Nephron progenitor cell (in vitro differentiated cells): ENCODE results near the gene CYB5R3.
"Not testable (repeated sequence)": the region's sequence is repeated elsewhere in the genome, so short reads cannot be mapped to it uniquely, and the experiment has no call there.

Source experiments
- DNase-seq: peaks from one replicate; pipeline ENCODE4 v3.0.0; 2021
- H3K27ac Mint-ChIP-seq: 2 replicates; pipeline ENCODE4 v1.8.0; 2021; ENCODE audit warnings: mild to moderate bottlenecking, moderate library complexity, mixed read lengths
- H3K27me3 Mint-ChIP-seq: 2 replicates; pipeline ENCODE4 v1.8.0; 2021; ENCODE audit warnings: mild to moderate bottlenecking, low read depth, mixed read lengths; ENCODE audit not compliant: poor library complexity
- H3K36me3 Mint-ChIP-seq: 2 replicates; pipeline ENCODE4 v1.8.0; 2021; ENCODE audit warnings: low read depth, mixed read lengths
- H3K4me1 Mint-ChIP-seq: 2 replicates; pipeline ENCODE4 v1.8.0; 2021; ENCODE audit warnings: mixed read lengths
- H3K4me3 Mint-ChIP-seq: 2 replicates; pipeline ENCODE4 v1.8.0; 2021; ENCODE audit warnings: mild to moderate bottlenecking, moderate library complexity, mixed read lengths
- H3K9me3 Mint-ChIP-seq: 2 replicates; pipeline ENCODE4 v1.8.0; 2021; ENCODE audit warnings: mild to moderate bottlenecking, moderate library complexity, mixed read lengths
- TF ChIP-seq, protein P1 (sequence below): fragments of 200-600 bp; sonication (generic); IDR thresholded peaks from 2 replicates; pipeline ENCODE4 v1.5.0; 2021; ENCODE audit warnings: antibody characterized with exemption

CYB5R3 gene

DNA sequence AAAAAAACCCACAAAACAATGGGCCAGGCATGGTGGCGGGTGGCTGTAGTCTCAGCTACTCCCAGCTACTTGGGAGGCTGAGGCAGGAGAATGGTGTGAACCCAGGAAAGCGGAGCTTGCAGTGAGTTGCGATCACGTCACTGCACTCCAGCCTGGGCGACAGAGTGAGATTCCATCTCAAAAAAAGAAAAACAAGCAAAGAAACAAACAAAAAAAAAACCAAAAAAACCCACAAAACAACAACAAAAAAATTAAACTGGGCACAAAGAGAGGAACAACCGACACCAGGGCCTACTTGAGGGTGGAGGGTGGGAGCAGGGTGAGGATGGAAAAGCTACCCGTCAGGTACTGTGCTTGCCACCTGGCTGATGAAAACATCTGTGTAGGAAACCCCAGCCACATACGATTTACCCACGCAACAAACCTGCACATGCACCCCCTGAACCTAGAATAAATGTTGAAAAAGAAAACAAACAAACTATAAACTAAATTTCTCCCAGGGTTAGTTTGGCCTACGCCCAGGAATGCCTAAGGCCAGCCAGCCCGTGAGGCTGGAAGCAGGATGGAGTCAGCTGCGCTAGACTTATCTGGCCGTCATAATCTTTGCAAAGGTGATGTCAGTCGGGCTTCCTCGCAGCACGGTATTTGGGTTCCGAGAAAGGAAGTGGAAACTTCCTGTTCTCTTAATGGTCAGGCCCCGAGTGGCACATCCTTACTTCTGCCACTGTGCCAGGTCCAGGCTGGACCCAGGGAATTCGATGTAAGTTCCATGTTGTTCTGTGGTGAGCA lies 21.9 kb upstream of the CYB5R3 start:
- H3K4me1 Mint-ChIP-seq: peaks cover 14% of the 10 kb centered on the region
- TF ChIP-seq, protein P1, sequence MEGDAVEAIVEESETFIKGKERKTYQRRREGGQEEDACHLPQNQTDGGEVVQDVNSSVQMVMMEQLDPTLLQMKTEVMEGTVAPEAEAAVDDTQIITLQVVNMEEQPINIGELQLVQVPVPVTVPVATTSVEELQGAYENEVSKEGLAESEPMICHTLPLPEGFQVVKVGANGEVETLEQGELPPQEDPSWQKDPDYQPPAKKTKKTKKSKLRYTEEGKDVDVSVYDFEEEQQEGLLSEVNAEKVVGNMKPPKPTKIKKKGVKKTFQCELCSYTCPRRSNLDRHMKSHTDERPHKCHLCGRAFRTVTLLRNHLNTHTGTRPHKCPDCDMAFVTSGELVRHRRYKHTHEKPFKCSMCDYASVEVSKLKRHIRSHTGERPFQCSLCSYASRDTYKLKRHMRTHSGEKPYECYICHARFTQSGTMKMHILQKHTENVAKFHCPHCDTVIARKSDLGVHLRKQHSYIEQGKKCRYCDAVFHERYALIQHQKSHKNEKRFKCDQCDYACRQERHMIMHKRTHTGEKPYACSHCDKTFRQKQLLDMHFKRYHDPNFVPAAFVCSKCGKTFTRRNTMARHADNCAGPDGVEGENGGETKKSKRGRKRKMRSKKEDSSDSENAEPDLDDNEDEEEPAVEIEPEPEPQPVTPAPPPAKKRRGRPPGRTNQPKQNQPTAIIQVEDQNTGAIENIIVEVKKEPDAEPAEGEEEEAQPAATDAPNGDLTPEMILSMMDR: no peak
- H3K4me3 Mint-ChIP-seq: no peak overlapping the region
- no peak overlapping the region for H3K27ac Mint-ChIP-seq
- peaks cover 15% of the 10 kb centered on the region for H3K27me3 Mint-ChIP-seq
- no peaks in the 10 kb centered on the region for H3K36me3 Mint-ChIP-seq
- DNase-seq: no peak
- peaks cover 4% of the 10 kb centered on the region for H3K9me3 Mint-ChIP-seq

- peaks cover 9% of the 10 kb centered on the region for H3K4me1 Mint-ChIP-seq
- H3K27me3 Mint-ChIP-seq: peaks cover 23% of the 10 kb centered on the region
- no peak overlapping the region for H3K4me3 Mint-ChIP-seq
- no peaks in the 10 kb centered on the region for H3K36me3 Mint-ChIP-seq
- peaks cover 4% of the 10 kb centered on the region for H3K9me3 Mint-ChIP-seq
- H3K27ac Mint-ChIP-seq: no peak overlapping the region
- DNase-seq: no peak
- TF ChIP-seq, protein P1: no peak
Measured at GRCh38 chr22:42670046-42670445, 20.9 kb upstream of the CYB5R3 start.

DNA sequence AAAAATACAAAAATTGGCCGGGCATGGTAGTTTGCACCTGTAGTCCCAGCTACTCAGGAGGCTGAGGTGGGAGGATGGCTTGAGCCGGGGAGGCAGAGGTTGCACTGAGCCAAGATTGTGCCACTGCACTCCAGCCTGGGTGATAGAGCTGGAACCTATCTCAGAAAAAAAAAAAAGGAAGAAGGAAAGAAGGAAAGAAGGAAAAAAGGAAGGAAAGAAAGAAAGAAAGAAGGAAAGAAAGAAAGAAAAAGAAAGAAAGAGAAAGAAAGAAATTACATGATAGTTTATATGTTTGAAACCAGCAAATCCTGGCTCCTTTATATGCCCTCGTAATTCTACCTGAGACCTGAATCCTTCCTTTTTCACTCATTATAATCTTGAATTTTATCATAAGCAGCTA lies 17.2 kb upstream of the CYB5R3 start:
- H3K36me3 Mint-ChIP-seq, H3K4me1 Mint-ChIP-seq, DNase-seq, H3K27ac Mint-ChIP-seq, H3K4me3 Mint-ChIP-seq, H3K9me3 Mint-ChIP-seq: not testable (repeated sequence)
- peaks cover 46% of the 10 kb centered on the region for H3K27me3 Mint-ChIP-seq

GRCh38 chr22:42664976-42665831 lies 16.0 kb upstream of the CYB5R3 start:
- no peak for DNase-seq
- Mint-ChIP-seq H3K27ac (no peak overlapping the region), H3K4me1 (peaks cover 1% of the 10 kb centered on the region), H3K9me3 (peaks cover 2% of the 10 kb centered on the region), H3K36me3 (no peaks in the 10 kb centered on the region), H3K4me3 (no peak overlapping the region), H3K27me3 (peaks cover 46% of the 10 kb centered on the region)
- TF ChIP-seq, protein P1: no peak

DNA sequence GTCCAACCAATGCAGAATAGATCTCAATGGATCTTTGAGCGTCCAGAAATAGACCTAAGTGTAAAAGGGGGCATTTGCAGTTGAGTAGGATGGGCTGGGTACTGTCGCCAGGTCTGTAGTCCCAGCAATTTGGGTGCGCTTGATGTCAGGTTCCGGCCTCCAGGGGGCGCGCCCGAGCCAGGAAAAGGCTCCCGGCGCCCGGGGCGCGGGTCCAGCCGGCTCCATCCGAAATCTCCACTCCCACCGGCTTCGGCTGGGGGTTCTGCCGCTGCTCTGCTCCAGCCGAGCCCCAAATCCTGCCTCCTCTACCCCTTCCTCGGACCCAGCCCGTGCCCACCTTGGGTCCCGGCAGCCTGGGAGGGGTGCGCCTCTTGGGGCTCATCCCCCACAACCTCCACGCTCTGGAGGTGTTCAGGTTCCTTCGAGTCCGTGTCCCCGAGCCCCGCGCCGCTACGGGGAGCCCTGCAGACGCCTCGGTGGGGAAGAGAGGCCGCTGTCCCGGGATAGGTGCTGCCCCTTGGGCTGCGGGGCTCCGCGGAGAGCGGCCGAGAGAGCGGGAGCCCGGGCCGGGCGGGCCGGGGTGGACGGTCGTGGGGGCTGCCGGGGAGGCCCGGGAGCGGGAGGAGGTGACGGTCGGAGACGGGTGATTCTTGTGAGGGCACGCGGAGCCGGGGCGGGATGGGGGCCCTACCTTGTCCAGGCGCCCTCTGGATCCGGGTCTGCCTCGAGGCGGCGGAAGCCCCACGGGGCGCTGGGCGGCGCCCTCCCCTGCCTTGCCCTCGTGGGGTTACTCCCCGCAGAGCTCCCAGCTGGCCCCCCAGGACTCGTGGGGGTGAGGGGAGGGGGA lies 13.0 kb upstream of the CYB5R3 start:
- TF ChIP-seq, protein P1: peak; percentile 77
- H3K4me1 Mint-ChIP-seq: peaks cover 7% of the 10 kb centered on the region
- peaks cover 51% of the 10 kb centered on the region for H3K27me3 Mint-ChIP-seq
- H3K27ac Mint-ChIP-seq: no peak overlapping the region
- H3K9me3 Mint-ChIP-seq: no peaks in the 10 kb centered on the region
- DNase-seq: peak; percentile 95
- peak overlapping the region; percentile 48 for H3K4me3 Mint-ChIP-seq
- no peaks in the 10 kb centered on the region for H3K36me3 Mint-ChIP-seq

GRCh38 chr22:42656578-42656977 lies 7.4 kb upstream of the CYB5R3 start:
- no peak overlapping the region for H3K4me3 Mint-ChIP-seq
- TF ChIP-seq, protein P1: no peak
- H3K4me1 Mint-ChIP-seq: peaks cover 44% of the 10 kb centered on the region
- no peaks in the 10 kb centered on the region for H3K36me3 Mint-ChIP-seq
- H3K27ac Mint-ChIP-seq: no peak overlapping the region
- DNase-seq: no peak
- peaks cover 25% of the 10 kb centered on the region for H3K27me3 Mint-ChIP-seq
- H3K9me3 Mint-ChIP-seq: no peaks in the 10 kb centered on the region
